Activated T-cell treated with anti-CD3 and anti-CD28 coated beads for 4 hours (primary cell): ENCODE results near the gene ADAMTS2.

ENCODE experiments used
- DNase-seq: peaks from one replicate; pipeline ENCODE4 v3.0.0-alpha.2; 2020

The ADAMTS2 gene

GRCh38 chr5:179207920-179208705 lies 137.1 kb downstream of the ADAMTS2 start:
- no peak for DNase-seq

- no peak for DNase-seq
These were observed 137.8 kb downstream of the ADAMTS2 start for GRCh38 chr5:179207470-179207869.

GRCh38 chr5:179206366-179206765 lies 138.9 kb downstream of the ADAMTS2 start:
- DNase-seq: no peak

- DNase-seq: no peak
These were observed 140.0 kb downstream of the ADAMTS2 start for GRCh38 chr5:179205277-179205676.

GRCh38 chr5:179204572-179204971 lies 140.7 kb downstream of the ADAMTS2 start:
- no peak for DNase-seq

- DNase-seq: no peak
These were observed 142.0 kb downstream of the ADAMTS2 start for GRCh38 chr5:179203248-179203647.

- no peak for DNase-seq
These were observed 143.3 kb downstream of the ADAMTS2 start for GRCh38 chr5:179201986-179202385.

GRCh38 chr5:179199246-179199645 lies 146.0 kb downstream of the ADAMTS2 start:
- no peak for DNase-seq

GRCh38 chr5:179198825-179199224 lies 146.4 kb downstream of the ADAMTS2 start:
- DNase-seq: no peak

GRCh38 chr5:179196405-179197079 lies 148.7 kb downstream of the ADAMTS2 start:
- DNase-seq: no peak

GRCh38 chr5:179195561-179196404 lies 149.5 kb downstream of the ADAMTS2 start:
- DNase-seq: no peak

- no peak for DNase-seq
These were observed 150.3 kb downstream of the ADAMTS2 start for GRCh38 chr5:179194941-179195381.

GRCh38 chr5:179194201-179194910 lies 150.9 kb downstream of the ADAMTS2 start:
- no peak for DNase-seq

- DNase-seq: no peak
These were observed 151.5 kb downstream of the ADAMTS2 start for GRCh38 chr5:179193746-179194145.

- no peak for DNase-seq
These were observed 152.3 kb downstream of the ADAMTS2 start for GRCh38 chr5:179192891-179193470.

- no peak for DNase-seq
These were observed 152.9 kb downstream of the ADAMTS2 start for GRCh38 chr5:179192185-179192890.

- DNase-seq: no peak
These were observed 153.6 kb downstream of the ADAMTS2 start for GRCh38 chr5:179191506-179192184.

- DNase-seq: no peak
These were observed 154.3 kb downstream of the ADAMTS2 start for GRCh38 chr5:179190851-179191505.

- DNase-seq: no peak
These were observed 156.6 kb downstream of the ADAMTS2 start for GRCh38 chr5:179188636-179189035.
